Gastroesophageal sphincter (tissue), 3 donors: Measurements from ENCODE around the gene NRXN3.

Experiments used
- CTCF ChIP-seq, 4 experiments: fragments of 200-600 bp in 2 of 4; fragments of 450-650 bp in 2 of 4; sonication (generic) in 1 of 4; IDR thresholded peaks; one replicate each; pipeline ENCODE4 v1.5.1; 2017 to 2019; ENCODE audit warnings: antibody characterized with exemption in 4 of 4, mild to moderate bottlenecking in 2 of 4, moderate library complexity in 2 of 4
- EP300 ChIP-seq: sonication (generic); formaldehyde crosslinking; IDR thresholded peaks from one replicate; pipeline ENCODE4 v1.6.1; 2017; ENCODE audit warnings: antibody characterized with exemption, mild to moderate bottlenecking
- POLR2A ChIP-seq, 2 donors: fragments of 450-650 bp; IDR thresholded peaks; one replicate each; pipeline ENCODE4 v1.6.1; 2017; ENCODE audit warnings: antibody characterized with exemption in 2 of 2, mild to moderate bottlenecking in 2 of 2, moderate library complexity in 1 of 2
- POLR2AphosphoS5 ChIP-seq: sonication (generic); formaldehyde crosslinking; IDR thresholded peaks from one replicate; pipeline ENCODE4 v1.6.1; 2017; ENCODE audit warnings: antibody characterized with exemption

- TF ChIP-seq CTCF (IDR thresholded peaks at IDR 0.05) (no peak), POLR2AphosphoS5 (no peak), POLR2A (IDR thresholded peaks at IDR 0.05) (no peak), EP300 (no peak)
Observed at GRCh38 chr14:79356040-79356439, 1185.9 kb downstream of the NRXN3 start.
